H9 (cell line): ENCODE measurements around the gene GOLGA7B. TPM values are rescaled to one million over a fixed set of nuclear protein-coding genes. Genes with fewer than 3 reads are reported as not detected.

Source experiments
- DNase-seq: peaks from one replicate; pipeline ENCODE4 v3.0.0-alpha.2; 2017
- H2AFZ ChIP-seq: one replicate; pipeline ENCODE4 v1.6.1; 2013; ENCODE audit warnings: mild to moderate bottlenecking, low read length, control low read depth, moderate library complexity
- H2AK5ac ChIP-seq: 2 replicates; pipeline ENCODE4 v1.6.1; 2013; ENCODE audit warnings: low read length, control low read depth, mixed read lengths; ENCODE audit not compliant: insufficient read length
- H2BK120ac ChIP-seq: one replicate; pipeline ENCODE4 v1.6.1; 2013; ENCODE audit warnings: low read depth, mild to moderate bottlenecking, low read length, control low read depth, inconsistent platforms; ENCODE audit not compliant: poor library complexity, severe bottlenecking
- H2BK12ac ChIP-seq: 2 replicates; pipeline ENCODE4 v1.6.1; 2013; ENCODE audit warnings: low read length, control low read depth, mixed read lengths, low read depth; ENCODE audit not compliant: insufficient read length
- H2BK15ac ChIP-seq: 2 replicates; pipeline ENCODE4 v1.6.1; 2013; ENCODE audit warnings: low read depth, low read length, control low read depth
- H2BK20ac ChIP-seq: one replicate; pipeline ENCODE4 v1.6.1; 2013; ENCODE audit warnings: low read depth, mild to moderate bottlenecking, low read length, control low read depth, inconsistent platforms; ENCODE audit not compliant: poor library complexity, severe bottlenecking
- H2BK5ac ChIP-seq: 2 replicates; pipeline ENCODE4 v1.6.1; 2013; ENCODE audit warnings: low read length, control low read depth, mixed read lengths; ENCODE audit not compliant: insufficient read length
- H3K14ac ChIP-seq: 2 replicates; pipeline ENCODE4 v1.6.1; 2013; ENCODE audit warnings: low read length, control low read depth; ENCODE audit not compliant: insufficient read depth
- H3K18ac ChIP-seq: 2 replicates; pipeline ENCODE4 v1.6.1; 2013; ENCODE audit warnings: low read depth, mild to moderate bottlenecking, mixed read lengths, low read length, control low read depth; ENCODE audit not compliant: insufficient read length
- H3K23ac ChIP-seq: 2 replicates; pipeline ENCODE4 v1.6.1; 2013; ENCODE audit warnings: low read length, control low read depth, mixed read lengths, low read depth; ENCODE audit not compliant: insufficient read length
- H3K23me2 ChIP-seq: 2 replicates; pipeline ENCODE4 v1.6.1; 2013; ENCODE audit warnings: low read depth, mild to moderate bottlenecking, mixed read lengths, low read length, control low read depth; ENCODE audit not compliant: insufficient read length, poor library complexity, severe bottlenecking
- H3K27ac ChIP-seq: 2 replicates; pipeline ENCODE4 v1.5.1; 2013; ENCODE audit warnings: low read length, control low read depth, mixed read lengths, low read depth; ENCODE audit not compliant: insufficient read length
- H3K27me3 ChIP-seq: 2 replicates; pipeline ENCODE4 v1.6.1; 2013; ENCODE audit warnings: low read length, control low read depth, inconsistent platforms; ENCODE audit not compliant: insufficient read depth
- H3K4ac ChIP-seq: 2 replicates; pipeline ENCODE4 v1.6.1; 2013; ENCODE audit warnings: low read depth, mild to moderate bottlenecking, control low read depth, inconsistent platforms, low read length, moderate library complexity
- H3K4me1 ChIP-seq: 2 replicates; pipeline ENCODE4 v1.6.1; 2013; ENCODE audit warnings: low read length, control low read depth, inconsistent platforms; ENCODE audit not compliant: insufficient read depth
- H3K4me2 ChIP-seq: 2 replicates; pipeline ENCODE4 v1.6.1; 2013; ENCODE audit warnings: low read length, control low read depth, mixed read lengths; ENCODE audit not compliant: insufficient read length, insufficient read depth
- H3K56ac ChIP-seq: 2 replicates; pipeline ENCODE4 v1.6.1; 2013; ENCODE audit warnings: low read depth, mild to moderate bottlenecking, mixed read lengths, low read length, control low read depth; ENCODE audit not compliant: insufficient read length
- H3K79me1 ChIP-seq: 2 replicates; pipeline ENCODE4 v1.6.1; 2013; ENCODE audit warnings: low read depth, mild to moderate bottlenecking, moderate library complexity, low read length, control low read depth, inconsistent platforms; ENCODE audit not compliant: insufficient read depth, poor library complexity, severe bottlenecking
- H3K79me2 ChIP-seq: 2 replicates; pipeline ENCODE4 v1.6.1; 2013; ENCODE audit warnings: low read length, control low read depth, inconsistent platforms; ENCODE audit not compliant: insufficient read depth
- H3K9ac ChIP-seq: 2 replicates; pipeline ENCODE4 v1.6.1; 2013; ENCODE audit warnings: low read length, control low read depth, mixed read lengths; ENCODE audit not compliant: insufficient read length; ENCODE audit errors: extremely low read depth
- H3K9me3 ChIP-seq: one replicate; pipeline ENCODE4 v1.6.1; 2013; ENCODE audit warnings: low read depth, low read length, inconsistent platforms; ENCODE audit not compliant: control insufficient read depth
- H3T11ph ChIP-seq: one replicate; pipeline ENCODE4 v1.6.1; 2013; ENCODE audit warnings: mild to moderate bottlenecking, low read length, control low read depth, inconsistent platforms
- H4K20me1 ChIP-seq: one replicate; pipeline ENCODE4 v1.6.1; 2013; ENCODE audit not compliant: control insufficient read depth, insufficient read length, insufficient read depth
- H4K5ac ChIP-seq: 2 replicates; pipeline ENCODE4 v1.6.1; 2013; ENCODE audit warnings: low read depth, mild to moderate bottlenecking, mixed read lengths, low read length, control low read depth; ENCODE audit not compliant: insufficient read length
- H4K8ac ChIP-seq: replicated peaks from 2 replicates; pipeline ENCODE4 v1.6.1; 2013; ENCODE audit warnings: low read length, control low read depth, mixed read lengths, low read depth; ENCODE audit not compliant: insufficient read length
- H4K91ac ChIP-seq: 2 replicates; pipeline ENCODE4 v1.6.1; 2013; ENCODE audit warnings: low read depth, mild to moderate bottlenecking, moderate library complexity, mixed read lengths, low read length, control low read depth; ENCODE audit not compliant: insufficient read length
- H3K27ac Mint-ChIP-seq, 3 experiments: 2 replicates in 2 of 3; 3 replicates in 1 of 3; pipeline ENCODE4 v1.8.0; 2020 to 2021; ENCODE audit warnings: mixed read lengths in 3 of 3, mild to moderate bottlenecking in 1 of 3, moderate library complexity in 1 of 3
- H3K27me3 Mint-ChIP-seq: 2 replicates; pipeline ENCODE4 v1.8.0; 2021; ENCODE audit warnings: low read depth, mild to moderate bottlenecking, moderate library complexity, mixed read lengths
- H3K36me3 Mint-ChIP-seq, 3 experiments: 2 replicates in 2 of 3; 3 replicates in 1 of 3; pipeline ENCODE4 v1.8.0; 2020 to 2021; ENCODE audit warnings: low read depth in 3 of 3, mixed read lengths in 3 of 3; ENCODE audit not compliant: insufficient read depth in 1 of 3
- H3K4me1 Mint-ChIP-seq, 2 experiments: 2 replicates each; pipeline ENCODE4 v1.8.0; 2020; ENCODE audit warnings: mixed read lengths in 2 of 2
- H3K4me3 Mint-ChIP-seq, 2 experiments: 2 replicates in 1 of 2; 3 replicates in 1 of 2; pipeline ENCODE4 v1.8.0; 2020 to 2021; ENCODE audit warnings: mild to moderate bottlenecking in 2 of 2, mixed read lengths in 2 of 2, moderate library complexity in 1 of 2
- H3K9me3 Mint-ChIP-seq, 2 experiments: 2 replicates in 1 of 2; 3 replicates in 1 of 2; pipeline ENCODE4 v1.8.0; 2020; ENCODE audit warnings: mild to moderate bottlenecking in 2 of 2, mixed read lengths in 2 of 2, moderate library complexity in 1 of 2
- WGBS: extraction: QIAGEN DNeasy Blood & Tissue Kit; methylation state at CpG from one replicate; pipeline ENCODE4 v1.1.7; 2013; ENCODE audit warnings: missing lambda C conversion rate, low lambda C conversion rate, mixed read lengths; ENCODE audit not compliant: insufficient read length; ENCODE audit errors: extremely low coverage; 5-methylcytosine and 5-hydroxymethylcytosine counted together
- total RNA-seq: library from RNA; stranded (reverse); gene quantifications from 2 replicates; pipeline ENCODE4 v1.2.1, GENCODE V29; 2021
- TF ChIP-seq, protein P1 (sequence below): fragments of 200-600 bp; sonication (generic); conservative IDR thresholded peaks from 3 replicates; pipeline ENCODE4 v1.8.0; 2021; ENCODE audit warnings: antibody characterized with exemption, mild to moderate bottlenecking

Gene GOLGA7B
- total RNA-seq, 1 experiment from 2014 or later: 0.04 TPM

DNA sequence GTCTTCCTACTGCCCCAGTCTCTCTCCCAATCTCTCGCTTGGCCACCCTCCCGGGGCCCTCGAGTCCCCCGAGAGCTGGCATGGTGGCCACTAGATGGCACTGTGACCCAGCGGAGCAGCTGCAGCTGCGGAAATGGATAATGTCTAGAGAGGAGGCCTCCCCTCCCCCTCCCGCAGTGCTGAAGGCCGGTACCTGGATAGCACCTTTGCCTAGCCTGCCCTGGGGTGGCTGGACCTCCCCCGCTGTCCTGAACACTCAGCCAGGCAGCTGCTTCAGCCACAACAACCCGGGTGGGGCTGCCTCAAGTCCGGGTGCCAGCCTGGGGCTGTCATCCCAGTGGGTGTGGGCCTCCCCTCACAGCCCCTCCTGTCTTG lies 65.2 kb downstream of the GOLGA7B start:
- no peak overlapping the region for H3K9ac ChIP-seq
- peaks cover 58% of the 10 kb centered on the region for H3K27me3 Mint-ChIP-seq
- H3K23me2 ChIP-seq: no peaks in the 10 kb centered on the region
- no CpG with 5 or more reads among the region's 11 CpGs for WGBS
- no peak overlapping the region for H3K23ac ChIP-seq
- no peaks in the 10 kb centered on the region for H3K27me3 ChIP-seq
- no peak overlapping the region for H3K4me2 ChIP-seq
- H3K27ac ChIP-seq: no peak overlapping the region
- no peak overlapping the region for H3K4ac ChIP-seq
- no peak overlapping the region for H2AK5ac ChIP-seq
- no peaks in the 10 kb centered on the region for H3K9me3 ChIP-seq
- no peak overlapping the region for H3K27ac Mint-ChIP-seq
- no peaks in the 10 kb centered on the region for H3K79me1 ChIP-seq
- no peak overlapping the region for H2BK5ac ChIP-seq
- no peaks in the 10 kb centered on the region for H3K79me2 ChIP-seq
- H3K18ac ChIP-seq: no peak overlapping the region
- no peak overlapping the region for H4K5ac ChIP-seq
- peaks cover 0 to 12% of the 10 kb centered on the region in 2 experiments; a peak in 2 of 4 replicates for H3K4me1 Mint-ChIP-seq
- H2BK20ac ChIP-seq: no peak overlapping the region
- H3K9me3 Mint-ChIP-seq: no peaks in the 10 kb centered on the region
- no peak overlapping the region for H2BK120ac ChIP-seq
- no peak overlapping the region for H4K91ac ChIP-seq
- no peak overlapping the region for H2AFZ ChIP-seq
- H3K4me3 Mint-ChIP-seq: no peak overlapping the region
- no peak overlapping the region for H2BK15ac ChIP-seq
- DNase-seq: peak; percentile 84
- H4K20me1 ChIP-seq: no peaks in the 10 kb centered on the region
- no peaks in the 10 kb centered on the region for H3K4me1 ChIP-seq
- TF ChIP-seq, protein P1, sequence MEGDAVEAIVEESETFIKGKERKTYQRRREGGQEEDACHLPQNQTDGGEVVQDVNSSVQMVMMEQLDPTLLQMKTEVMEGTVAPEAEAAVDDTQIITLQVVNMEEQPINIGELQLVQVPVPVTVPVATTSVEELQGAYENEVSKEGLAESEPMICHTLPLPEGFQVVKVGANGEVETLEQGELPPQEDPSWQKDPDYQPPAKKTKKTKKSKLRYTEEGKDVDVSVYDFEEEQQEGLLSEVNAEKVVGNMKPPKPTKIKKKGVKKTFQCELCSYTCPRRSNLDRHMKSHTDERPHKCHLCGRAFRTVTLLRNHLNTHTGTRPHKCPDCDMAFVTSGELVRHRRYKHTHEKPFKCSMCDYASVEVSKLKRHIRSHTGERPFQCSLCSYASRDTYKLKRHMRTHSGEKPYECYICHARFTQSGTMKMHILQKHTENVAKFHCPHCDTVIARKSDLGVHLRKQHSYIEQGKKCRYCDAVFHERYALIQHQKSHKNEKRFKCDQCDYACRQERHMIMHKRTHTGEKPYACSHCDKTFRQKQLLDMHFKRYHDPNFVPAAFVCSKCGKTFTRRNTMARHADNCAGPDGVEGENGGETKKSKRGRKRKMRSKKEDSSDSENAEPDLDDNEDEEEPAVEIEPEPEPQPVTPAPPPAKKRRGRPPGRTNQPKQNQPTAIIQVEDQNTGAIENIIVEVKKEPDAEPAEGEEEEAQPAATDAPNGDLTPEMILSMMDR: peak; percentile 95
- H4K8ac ChIP-seq: no peak overlapping the region
- no peak overlapping the region for H3K14ac ChIP-seq
- H3K36me3 Mint-ChIP-seq: no peaks in the 10 kb centered on the region
- H2BK12ac ChIP-seq: no peak overlapping the region
- H3K56ac ChIP-seq: no peak overlapping the region
- no peak overlapping the region for H3T11ph ChIP-seq
